IMR-90 (cell line): Measurements from ENCODE around the gene DPH2. TPM values are rescaled to one million over a fixed set of nuclear protein-coding genes. Genes with fewer than 3 reads are reported as not detected.

Experiments used
- polyA plus RNA-seq, 3 experiments: library from polyadenylated mRNA; depleted of rRNA; stranded (reverse); fragments of >200 nt; gene quantifications; 2 replicates each; pipeline ENCODE4 v1.2.3, GENCODE V29; 2012; ENCODE audit warnings: low replicate concordance in 1 of 3
- total RNA-seq: library from RNA; depleted of rRNA; stranded (reverse); fragments of >200 nt; gene quantifications from 2 replicates; pipeline ENCODE4 v1.2.3, GENCODE V29; 2012
- TF ChIP-seq, protein P1 (sequence below): fragments of 150-350 bp; IDR thresholded peaks from 2 replicates; pipeline ENCODE4 v1.6.1; 2016; ENCODE audit warnings: low read depth, mild to moderate bottlenecking, low read length, moderate library complexity, borderline replicate concordance

Gene DPH2
- total and polyA plus RNA-seq, 2 of the 4 experiments (the other 2 are of a cell fraction): 21.0 to 32.2 TPM

DNA sequence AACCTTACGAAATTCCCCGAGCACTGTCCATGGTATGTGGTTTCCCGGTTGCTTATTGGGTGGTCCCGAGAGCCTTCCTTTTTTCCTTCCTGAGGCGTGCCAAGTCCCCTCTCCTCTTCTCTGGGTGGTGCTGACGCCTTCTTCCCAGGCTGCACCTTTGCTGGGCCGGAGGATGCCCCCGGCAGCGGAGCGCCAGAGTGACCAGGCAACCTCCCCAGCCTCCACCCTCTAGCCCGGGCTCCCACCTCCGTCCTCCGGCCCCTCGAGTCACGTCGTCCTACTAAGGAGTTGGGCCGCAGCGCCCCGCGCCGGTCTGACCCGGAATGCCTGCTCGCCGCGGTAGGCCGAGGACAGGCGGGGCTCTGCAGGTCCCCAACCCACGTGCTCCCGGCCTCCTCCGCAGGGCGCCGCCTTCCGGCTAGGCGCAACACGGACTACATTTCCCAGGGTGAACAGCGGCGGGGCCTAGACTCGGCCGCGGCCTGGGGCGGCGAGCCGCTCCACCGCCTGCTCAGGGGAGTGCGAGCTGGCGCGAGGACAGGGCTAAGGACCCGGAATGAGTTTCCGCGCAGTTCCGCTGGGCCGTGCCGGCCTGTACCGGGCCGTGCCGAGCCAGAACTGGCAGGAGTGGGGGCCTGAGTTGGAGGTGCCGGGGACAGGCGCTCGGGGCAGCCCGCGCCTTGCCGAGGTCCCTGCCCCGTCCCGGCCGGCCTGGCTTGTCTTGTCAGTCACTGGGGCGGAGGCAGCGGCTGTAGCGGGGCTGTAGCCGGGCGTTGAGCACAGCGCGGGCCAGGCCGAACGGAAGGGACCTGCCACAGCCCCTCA lies 23.4 kb upstream of the DPH2 start, which contains the start of gene IPO13 (continued):
- TF ChIP-seq, protein P1, sequence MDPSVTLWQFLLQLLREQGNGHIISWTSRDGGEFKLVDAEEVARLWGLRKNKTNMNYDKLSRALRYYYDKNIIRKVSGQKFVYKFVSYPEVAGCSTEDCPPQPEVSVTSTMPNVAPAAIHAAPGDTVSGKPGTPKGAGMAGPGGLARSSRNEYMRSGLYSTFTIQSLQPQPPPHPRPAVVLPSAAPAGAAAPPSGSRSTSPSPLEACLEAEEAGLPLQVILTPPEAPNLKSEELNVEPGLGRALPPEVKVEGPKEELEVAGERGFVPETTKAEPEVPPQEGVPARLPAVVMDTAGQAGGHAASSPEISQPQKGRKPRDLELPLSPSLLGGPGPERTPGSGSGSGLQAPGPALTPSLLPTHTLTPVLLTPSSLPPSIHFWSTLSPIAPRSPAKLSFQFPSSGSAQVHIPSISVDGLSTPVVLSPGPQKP: no peak
